GM23338 (cell line): ENCODE measurements around the gene ESPNL. TPM values are rescaled to one million over a fixed set of nuclear protein-coding genes. Genes with fewer than 3 reads are reported as not detected.

Experiments
- ATAC-seq: fragments of 200-7000 bp; cut with Tn5 transposase; 3 replicates; pipeline ENCODE4 v1.9.1; 2020
- DNase-seq: peaks from one replicate; pipeline ENCODE4 v3.0.0-alpha.2; 2015; ENCODE audit warnings: low spot score
- H2AFZ ChIP-seq: fragments of 200-600 bp; sonication (generic); 2 replicates; pipeline ENCODE4 v1.8.0; 2016; ENCODE audit warnings: antibody characterized with exemption, mild to moderate bottlenecking, moderate library complexity
- H3F3A ChIP-seq: fragments of 200-600 bp; sonication (generic); replicated peaks from 2 replicates; pipeline ENCODE4 v1.8.0; 2017; ENCODE audit warnings: antibody characterized with exemption, mixed run types, low read depth
- H3K27ac ChIP-seq: fragments of 200-600 bp; sonication (generic); 2 replicates; pipeline ENCODE4 v1.6.1; 2016; ENCODE audit warnings: low read depth
- H3K27me3 ChIP-seq: fragments of 200-600 bp; sonication (generic); 2 replicates; pipeline ENCODE4 v1.8.0; 2016; ENCODE audit warnings: mild to moderate bottlenecking, mixed run types, moderate library complexity; ENCODE audit not compliant: insufficient read depth
- H3K36me3 ChIP-seq: fragments of 200-600 bp; sonication (generic); 2 replicates; pipeline ENCODE4 v1.8.0; 2016; ENCODE audit warnings: mild to moderate bottlenecking; ENCODE audit not compliant: insufficient read depth
- H3K4me1 ChIP-seq: fragments of 200-600 bp; sonication (generic); 2 replicates; pipeline ENCODE4 v1.8.0; 2016; ENCODE audit warnings: mild to moderate bottlenecking, moderate library complexity; ENCODE audit not compliant: insufficient read depth
- H3K4me2 ChIP-seq: fragments of 200-600 bp; sonication (generic); 2 replicates; pipeline ENCODE4 v1.7.1; 2017; ENCODE audit warnings: mixed run types
- H3K4me3 ChIP-seq: fragments of 200-600 bp; sonication (generic); 2 replicates; pipeline ENCODE4 v1.6.1; 2016; ENCODE audit warnings: mixed run types
- H3K79me2 ChIP-seq: fragments of 200-600 bp; sonication (generic); replicated peaks from 2 replicates; pipeline ENCODE4 v1.8.0; 2017; ENCODE audit warnings: mild to moderate bottlenecking; ENCODE audit not compliant: insufficient read depth
- H3K9me2 ChIP-seq: fragments of 200-600 bp; sonication (generic); 2 replicates; pipeline ENCODE4 v1.8.0; 2017; ENCODE audit not compliant: insufficient read depth
- H4K20me1 ChIP-seq: fragments of 200-600 bp; sonication (generic); replicated peaks from 2 replicates; pipeline ENCODE4 v1.8.0; 2017; ENCODE audit warnings: mild to moderate bottlenecking; ENCODE audit not compliant: insufficient read depth
- H3K27ac Mint-ChIP-seq: 2 replicates; pipeline ENCODE4 v1.8.0; 2020; ENCODE audit warnings: inconsistent platforms, mild to moderate bottlenecking, moderate library complexity, mixed read lengths
- H3K27me3 Mint-ChIP-seq: 3 replicates; pipeline ENCODE4 v1.8.0; 2022; ENCODE audit warnings: low read depth, mild to moderate bottlenecking, moderate library complexity, mixed read lengths, inconsistent platforms; ENCODE audit not compliant: insufficient read depth, poor library complexity
- H3K36me3 Mint-ChIP-seq: 3 replicates; pipeline ENCODE4 v1.8.0; 2021; ENCODE audit warnings: low read depth, mild to moderate bottlenecking, inconsistent platforms, moderate library complexity, mixed read lengths
- H3K4me1 Mint-ChIP-seq: 3 replicates; pipeline ENCODE4 v1.8.0; 2020; ENCODE audit warnings: mild to moderate bottlenecking, inconsistent platforms, mixed read lengths
- H3K4me3 Mint-ChIP-seq: 3 replicates; pipeline ENCODE4 v1.8.0; 2021; ENCODE audit warnings: moderate library complexity, mild to moderate bottlenecking, inconsistent platforms, mixed read lengths
- H3K9me3 Mint-ChIP-seq: 3 replicates; pipeline ENCODE4 v1.8.0; 2020; ENCODE audit warnings: moderate library complexity, mild to moderate bottlenecking, inconsistent platforms, mixed read lengths
- EZH2 ChIP-seq: fragments of 200-600 bp; sonication (generic); IDR thresholded peaks from one replicate; pipeline ENCODE4 v1.8.0; 2017; ENCODE audit warnings: antibody characterized with exemption, mild to moderate bottlenecking, low read depth; ENCODE audit not compliant: unreplicated experiment
- NANOG ChIP-seq: IDR thresholded peaks from 2 replicates; pipeline ENCODE4 v1.6.1; 2016; ENCODE audit warnings: antibody characterized with exemption, borderline replicate concordance
- POLR2AphosphoS5 ChIP-seq: IDR thresholded peaks from 2 replicates; pipeline ENCODE4 v1.6.1; 2016; ENCODE audit warnings: antibody characterized with exemption, low read depth
- STAT1 ChIP-seq: IDR thresholded peaks from one replicate; pipeline ENCODE4 v1.6.1; 2016; ENCODE audit warnings: antibody characterized with exemption; ENCODE audit not compliant: unreplicated experiment
- ZNF114 ChIP-seq: fragments of 250-450 bp; sonication (Bioruptor Pico); IDR thresholded peaks from 2 replicates; pipeline ENCODE4 v1.5.0; 2020; ENCODE audit warnings: mild to moderate bottlenecking, moderate library complexity
- ZNF331 ChIP-seq: fragments of 250-450 bp; sonication (Bioruptor Pico); IDR thresholded peaks from 2 replicates; pipeline ENCODE4 v1.5.0; 2020; ENCODE audit warnings: low read depth, mild to moderate bottlenecking, moderate library complexity
- polyA plus RNA-seq: library from polyadenylated mRNA; unstranded; fragments of >200 nt; fragmentation: Nextera tagmentation; extraction: Ambion mirVana; gene quantifications from 2 replicates; pipeline ENCODE4 v1.2.1, GENCODE V29; 2016
- total RNA-seq: library from RNA; depleted of rRNA; stranded (reverse); fragments of >200 nt; shearing (Covaris generic); gene quantifications from 2 replicates; pipeline ENCODE4 v1.2.3, GENCODE V29; 2014
- TF ChIP-seq, protein P1 (sequence below), 2 experiments: fragments of 200-600 bp in 1 of 2; sonication (generic) in 1 of 2; conservative IDR thresholded peaks; 2 replicates each; pipeline versions ENCODE4 v1.5.1 to v1.6.1; 2016 to 2017; ENCODE audit warnings: antibody characterized with exemption in 2 of 2, low read depth in 2 of 2, mild to moderate bottlenecking in 2 of 2, moderate library complexity in 1 of 2
- TF ChIP-seq, protein P2 (sequence below): IDR thresholded peaks from 2 replicates; pipeline ENCODE4 v1.6.1; 2016; ENCODE audit warnings: antibody characterized with exemption
- TF ChIP-seq, protein P3 (sequence below): fragments of 250-450 bp; sonication (Bioruptor Pico); IDR thresholded peaks from 2 replicates; pipeline ENCODE4 v1.5.0; 2020; ENCODE audit warnings: mild to moderate bottlenecking, moderate library complexity

Gene ESPNL
- total and polyA plus RNA-seq, 2 experiments from 2014 or later = 0.44 to 3.1 TPM

DNA sequence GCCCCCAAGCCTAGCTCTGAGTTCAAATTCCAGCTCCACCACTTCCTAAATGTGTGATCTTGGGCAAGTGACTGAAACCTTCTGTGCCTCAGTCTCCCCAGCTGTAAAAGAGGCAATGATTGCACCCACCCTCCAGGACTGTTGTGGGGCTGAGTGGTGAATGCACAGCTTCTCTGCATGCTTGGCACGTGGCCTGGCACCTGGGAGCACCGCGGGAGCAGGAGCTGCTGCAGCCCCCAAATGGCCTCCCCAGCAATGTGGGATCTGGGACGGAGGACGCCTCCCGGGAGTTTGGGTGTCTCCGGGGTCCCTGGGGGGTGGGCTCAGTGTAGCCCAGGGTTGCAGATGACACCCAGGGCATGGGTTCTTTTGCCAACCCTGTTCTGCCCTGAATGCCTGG is 39.9 kb downstream of the ESPNL start (continued):
- TF ChIP-seq, protein P1, sequence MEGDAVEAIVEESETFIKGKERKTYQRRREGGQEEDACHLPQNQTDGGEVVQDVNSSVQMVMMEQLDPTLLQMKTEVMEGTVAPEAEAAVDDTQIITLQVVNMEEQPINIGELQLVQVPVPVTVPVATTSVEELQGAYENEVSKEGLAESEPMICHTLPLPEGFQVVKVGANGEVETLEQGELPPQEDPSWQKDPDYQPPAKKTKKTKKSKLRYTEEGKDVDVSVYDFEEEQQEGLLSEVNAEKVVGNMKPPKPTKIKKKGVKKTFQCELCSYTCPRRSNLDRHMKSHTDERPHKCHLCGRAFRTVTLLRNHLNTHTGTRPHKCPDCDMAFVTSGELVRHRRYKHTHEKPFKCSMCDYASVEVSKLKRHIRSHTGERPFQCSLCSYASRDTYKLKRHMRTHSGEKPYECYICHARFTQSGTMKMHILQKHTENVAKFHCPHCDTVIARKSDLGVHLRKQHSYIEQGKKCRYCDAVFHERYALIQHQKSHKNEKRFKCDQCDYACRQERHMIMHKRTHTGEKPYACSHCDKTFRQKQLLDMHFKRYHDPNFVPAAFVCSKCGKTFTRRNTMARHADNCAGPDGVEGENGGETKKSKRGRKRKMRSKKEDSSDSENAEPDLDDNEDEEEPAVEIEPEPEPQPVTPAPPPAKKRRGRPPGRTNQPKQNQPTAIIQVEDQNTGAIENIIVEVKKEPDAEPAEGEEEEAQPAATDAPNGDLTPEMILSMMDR (conservative IDR thresholded peaks at IDR 0.05; ENCODE audit: low read depth in 2 of 2) = no peak
- TF ChIP-seq NANOG (no peak), POLR2AphosphoS5 (no peak), STAT1 (no peak), ZNF331 (CRISPR knock-in tag) (no peak)
- TF ChIP-seq, protein P2, sequence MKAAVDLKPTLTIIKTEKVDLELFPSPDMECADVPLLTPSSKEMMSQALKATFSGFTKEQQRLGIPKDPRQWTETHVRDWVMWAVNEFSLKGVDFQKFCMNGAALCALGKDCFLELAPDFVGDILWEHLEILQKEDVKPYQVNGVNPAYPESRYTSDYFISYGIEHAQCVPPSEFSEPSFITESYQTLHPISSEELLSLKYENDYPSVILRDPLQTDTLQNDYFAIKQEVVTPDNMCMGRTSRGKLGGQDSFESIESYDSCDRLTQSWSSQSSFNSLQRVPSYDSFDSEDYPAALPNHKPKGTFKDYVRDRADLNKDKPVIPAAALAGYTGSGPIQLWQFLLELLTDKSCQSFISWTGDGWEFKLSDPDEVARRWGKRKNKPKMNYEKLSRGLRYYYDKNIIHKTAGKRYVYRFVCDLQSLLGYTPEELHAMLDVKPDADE = no peak

DNA sequence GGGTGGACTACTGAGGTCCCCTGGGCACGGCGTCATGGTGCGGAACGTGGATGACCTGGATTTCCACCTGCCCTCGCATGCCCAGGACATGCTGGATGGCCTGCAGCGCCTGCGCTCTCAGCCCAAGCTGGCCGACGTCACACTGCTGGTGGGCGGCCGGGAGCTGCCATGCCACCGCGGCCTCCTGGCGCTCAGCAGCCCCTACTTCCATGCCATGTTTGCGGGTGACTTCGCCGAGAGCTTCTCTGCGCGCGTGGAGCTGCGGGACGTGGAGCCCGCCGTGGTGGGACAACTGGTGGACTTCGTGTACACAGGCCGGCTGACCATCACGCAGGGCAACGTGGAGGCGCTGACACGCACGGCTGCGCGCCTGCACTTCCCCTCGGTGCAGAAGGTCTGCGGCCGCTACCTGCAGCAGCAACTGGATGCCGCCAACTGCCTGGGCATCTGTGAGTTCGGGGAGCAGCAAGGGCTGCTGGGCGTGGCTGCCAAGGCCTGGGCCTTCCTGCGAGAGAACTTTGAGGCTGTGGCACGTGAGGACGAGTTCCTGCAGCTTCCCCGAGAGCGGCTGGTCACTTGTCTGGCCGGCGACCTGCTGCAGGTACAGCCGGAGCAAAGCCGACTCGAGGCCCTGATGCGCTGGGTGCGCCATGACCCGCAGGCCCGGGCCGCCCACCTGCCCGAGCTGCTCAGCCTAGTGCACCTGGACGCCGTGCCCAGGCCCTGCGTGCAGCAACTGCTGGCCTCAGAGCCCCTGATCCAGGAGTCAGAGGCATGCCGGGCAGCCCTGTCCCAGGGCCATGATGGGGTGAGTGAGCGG is 40.8 kb downstream of the ESPNL start:
- Histone ChIP-seq H3K27ac (no peak overlapping the region), H3K4me3 (no peak overlapping the region), H3K27me3 (no peaks in the 10 kb centered on the region), H3F3A (no peaks in the 10 kb centered on the region), H2AFZ (no peak overlapping the region), H4K20me1 (no peaks in the 10 kb centered on the region), H3K4me2 (no peak overlapping the region), H3K9me2 (no peaks in the 10 kb centered on the region), H3K79me2 (no peaks in the 10 kb centered on the region), H3K4me1 (no peaks in the 10 kb centered on the region), H3K36me3 (no peaks in the 10 kb centered on the region)
- Mint-ChIP-seq H3K36me3 (no peaks in the 10 kb centered on the region), H3K9me3 (no peaks in the 10 kb centered on the region), H3K27ac (no peak overlapping the region), H3K27me3 (peaks cover 5% of the 10 kb centered on the region), H3K4me3 (no peak overlapping the region), H3K4me1 (no peaks in the 10 kb centered on the region; the same call in 2 of the 3 replicates)
- ATAC-seq (no peak), DNase-seq (no peak)
- TF ChIP-seq EZH2 = no peak
- TF ChIP-seq, protein P2 = no peak
- TF ChIP-seq, protein P3, sequence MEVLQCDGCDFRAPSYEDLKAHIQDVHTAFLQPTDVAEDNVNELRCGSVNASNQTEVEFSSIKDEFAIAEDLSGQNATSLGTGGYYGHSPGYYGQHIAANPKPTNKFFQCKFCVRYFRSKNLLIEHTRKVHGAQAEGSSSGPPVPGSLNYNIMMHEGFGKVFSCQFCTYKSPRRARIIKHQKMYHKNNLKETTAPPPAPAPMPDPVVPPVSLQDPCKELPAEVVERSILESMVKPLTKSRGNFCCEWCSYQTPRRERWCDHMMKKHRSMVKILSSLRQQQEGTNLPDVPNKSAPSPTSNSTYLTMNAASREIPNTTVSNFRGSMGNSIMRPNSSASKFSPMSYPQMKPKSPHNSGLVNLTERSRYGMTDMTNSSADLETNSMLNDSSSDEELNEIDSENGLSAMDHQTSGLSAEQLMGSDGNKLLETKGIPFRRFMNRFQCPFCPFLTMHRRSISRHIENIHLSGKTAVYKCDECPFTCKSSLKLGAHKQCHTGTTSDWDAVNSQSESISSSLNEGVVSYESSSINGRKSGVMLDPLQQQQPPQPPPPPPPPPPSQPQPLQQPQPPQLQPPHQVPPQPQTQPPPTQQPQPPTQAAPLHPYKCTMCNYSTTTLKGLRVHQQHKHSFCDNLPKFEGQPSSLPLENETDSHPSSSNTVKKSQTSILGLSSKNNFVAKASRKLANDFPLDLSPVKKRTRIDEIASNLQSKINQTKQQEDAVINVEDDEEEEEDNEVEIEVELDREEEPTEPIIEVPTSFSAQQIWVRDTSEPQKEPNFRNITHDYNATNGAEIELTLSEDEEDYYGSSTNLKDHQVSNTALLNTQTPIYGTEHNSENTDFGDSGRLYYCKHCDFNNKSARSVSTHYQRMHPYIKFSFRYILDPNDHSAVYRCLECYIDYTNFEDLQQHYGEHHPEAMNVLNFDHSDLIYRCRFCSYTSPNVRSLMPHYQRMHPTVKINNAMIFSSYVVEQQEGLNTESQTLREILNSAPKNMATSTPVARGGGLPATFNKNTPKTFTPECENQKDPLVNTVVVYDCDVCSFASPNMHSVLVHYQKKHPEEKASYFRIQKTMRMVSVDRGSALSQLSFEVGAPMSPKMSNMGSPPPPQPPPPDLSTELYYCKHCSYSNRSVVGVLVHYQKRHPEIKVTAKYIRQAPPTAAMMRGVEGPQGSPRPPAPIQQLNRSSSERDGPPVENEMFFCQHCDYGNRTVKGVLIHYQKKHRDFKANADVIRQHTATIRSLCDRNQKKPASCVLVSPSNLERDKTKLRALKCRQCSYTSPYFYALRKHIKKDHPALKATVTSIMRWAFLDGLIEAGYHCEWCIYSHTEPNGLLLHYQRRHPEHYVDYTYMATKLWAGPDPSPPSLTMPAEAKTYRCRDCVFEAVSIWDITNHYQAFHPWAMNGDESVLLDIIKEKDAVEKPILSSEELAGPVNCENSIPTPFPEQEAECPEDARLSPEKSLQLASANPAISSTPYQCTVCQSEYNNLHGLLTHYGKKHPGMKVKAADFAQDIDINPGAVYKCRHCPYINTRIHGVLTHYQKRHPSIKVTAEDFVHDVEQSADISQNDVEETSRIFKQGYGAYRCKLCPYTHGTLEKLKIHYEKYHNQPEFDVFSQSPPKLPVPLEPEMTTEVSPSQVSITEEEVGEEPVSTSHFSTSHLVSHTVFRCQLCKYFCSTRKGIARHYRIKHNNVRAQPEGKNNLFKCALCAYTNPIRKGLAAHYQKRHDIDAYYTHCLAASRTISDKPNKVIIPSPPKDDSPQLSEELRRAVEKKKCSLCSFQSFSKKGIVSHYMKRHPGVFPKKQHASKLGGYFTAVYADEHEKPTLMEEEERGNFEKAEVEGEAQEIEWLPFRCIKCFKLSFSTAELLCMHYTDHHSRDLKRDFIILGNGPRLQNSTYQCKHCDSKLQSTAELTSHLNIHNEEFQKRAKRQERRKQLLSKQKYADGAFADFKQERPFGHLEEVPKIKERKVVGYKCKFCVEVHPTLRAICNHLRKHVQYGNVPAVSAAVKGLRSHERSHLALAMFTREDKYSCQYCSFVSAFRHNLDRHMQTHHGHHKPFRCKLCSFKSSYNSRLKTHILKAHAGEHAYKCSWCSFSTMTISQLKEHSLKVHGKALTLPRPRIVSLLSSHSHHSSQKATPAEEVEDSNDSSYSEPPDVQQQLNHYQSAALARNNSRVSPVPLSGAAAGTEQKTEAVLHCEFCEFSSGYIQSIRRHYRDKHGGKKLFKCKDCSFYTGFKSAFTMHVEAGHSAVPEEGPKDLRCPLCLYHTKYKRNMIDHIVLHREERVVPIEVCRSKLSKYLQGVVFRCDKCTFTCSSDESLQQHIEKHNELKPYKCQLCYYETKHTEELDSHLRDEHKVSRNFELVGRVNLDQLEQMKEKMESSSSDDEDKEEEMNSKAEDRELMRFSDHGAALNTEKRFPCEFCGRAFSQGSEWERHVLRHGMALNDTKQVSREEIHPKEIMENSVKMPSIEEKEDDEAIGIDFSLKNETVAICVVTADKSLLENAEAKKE (CRISPR knock-in tag) = no peak
- no peak for TF ChIP-seq ZNF114
- TF ChIP-seq STAT1 = no peak
- TF ChIP-seq POLR2AphosphoS5 = no peak
